Astrocyte (in vitro differentiated cells and primary cell): Measurements from ENCODE around the gene LRRC3.

Experiments used
- EZH2 ChIP-seq: IDR thresholded peaks from 2 replicates; pipeline ENCODE4 v1.6.1; 2012; ENCODE audit warnings: mild to moderate bottlenecking, low read length, inconsistent platforms; ENCODE audit not compliant: insufficient read depth
- TF ChIP-seq, protein P1 (sequence below): IDR thresholded peaks from 2 replicates; pipeline ENCODE4 v1.5.1; 2011; ENCODE audit warnings: low read depth, mild to moderate bottlenecking, inconsistent platforms, low read length, moderate library complexity; ENCODE audit not compliant: insufficient read depth

DNA sequence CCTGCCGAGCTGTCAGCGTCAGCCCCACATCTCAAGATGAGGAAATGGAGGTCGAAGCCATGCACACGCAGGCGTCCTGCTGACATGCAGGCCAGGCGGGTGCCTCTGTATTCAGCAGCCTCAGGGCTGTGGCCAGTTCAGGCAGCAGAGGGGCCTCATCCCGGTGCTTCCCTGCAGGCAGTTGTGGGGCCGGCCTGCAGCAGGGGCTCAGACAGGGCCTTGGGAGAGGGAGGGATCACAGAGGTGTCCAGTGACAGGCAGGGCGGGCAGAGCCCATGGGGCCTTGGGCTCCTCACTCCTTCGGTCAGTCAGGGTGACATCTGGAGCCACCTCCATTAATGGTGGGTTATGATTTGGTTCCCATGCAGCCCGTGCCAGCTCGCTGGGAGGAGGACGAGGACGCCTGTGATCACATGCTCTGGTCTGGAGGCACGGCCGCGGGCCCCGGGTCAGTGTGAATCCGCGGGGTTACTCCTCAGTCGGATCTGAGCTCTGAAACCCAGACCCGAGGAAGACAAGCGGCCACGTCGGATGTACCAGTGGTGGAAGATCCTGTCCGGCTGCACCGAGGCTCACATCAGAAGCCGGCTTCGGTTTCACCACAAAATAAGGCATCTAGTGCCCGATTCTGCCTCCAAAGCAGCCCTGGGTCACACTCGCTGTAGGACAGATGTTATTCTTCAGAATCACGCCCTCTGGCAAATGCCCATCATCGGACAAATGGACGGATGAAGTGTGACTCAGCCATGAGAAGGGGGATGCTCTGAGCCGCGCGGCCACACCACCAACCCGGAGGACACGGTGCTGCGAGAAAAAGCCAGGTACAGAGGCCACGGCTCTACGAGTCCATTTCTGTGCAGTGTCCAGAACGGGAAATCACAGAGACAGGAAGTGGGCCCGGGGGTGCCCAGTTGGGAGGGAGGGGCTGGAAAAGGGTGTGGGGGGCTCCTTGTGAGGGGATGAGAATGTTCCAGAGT is 51.3 kb downstream of the LRRC3 start:
- TF ChIP-seq, protein P1, sequence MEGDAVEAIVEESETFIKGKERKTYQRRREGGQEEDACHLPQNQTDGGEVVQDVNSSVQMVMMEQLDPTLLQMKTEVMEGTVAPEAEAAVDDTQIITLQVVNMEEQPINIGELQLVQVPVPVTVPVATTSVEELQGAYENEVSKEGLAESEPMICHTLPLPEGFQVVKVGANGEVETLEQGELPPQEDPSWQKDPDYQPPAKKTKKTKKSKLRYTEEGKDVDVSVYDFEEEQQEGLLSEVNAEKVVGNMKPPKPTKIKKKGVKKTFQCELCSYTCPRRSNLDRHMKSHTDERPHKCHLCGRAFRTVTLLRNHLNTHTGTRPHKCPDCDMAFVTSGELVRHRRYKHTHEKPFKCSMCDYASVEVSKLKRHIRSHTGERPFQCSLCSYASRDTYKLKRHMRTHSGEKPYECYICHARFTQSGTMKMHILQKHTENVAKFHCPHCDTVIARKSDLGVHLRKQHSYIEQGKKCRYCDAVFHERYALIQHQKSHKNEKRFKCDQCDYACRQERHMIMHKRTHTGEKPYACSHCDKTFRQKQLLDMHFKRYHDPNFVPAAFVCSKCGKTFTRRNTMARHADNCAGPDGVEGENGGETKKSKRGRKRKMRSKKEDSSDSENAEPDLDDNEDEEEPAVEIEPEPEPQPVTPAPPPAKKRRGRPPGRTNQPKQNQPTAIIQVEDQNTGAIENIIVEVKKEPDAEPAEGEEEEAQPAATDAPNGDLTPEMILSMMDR, result no peak
- no peak for TF ChIP-seq EZH2
